ENCODE results near the gene ACVR1C. TPM values are rescaled to one million over a fixed set of nuclear protein-coding genes. Genes with fewer than 3 reads are reported as not detected.

Gene ACVR1C
- polyA plus RNA-seq, 3 donors, result 0.05 TPM; not detected in 2

DNA sequence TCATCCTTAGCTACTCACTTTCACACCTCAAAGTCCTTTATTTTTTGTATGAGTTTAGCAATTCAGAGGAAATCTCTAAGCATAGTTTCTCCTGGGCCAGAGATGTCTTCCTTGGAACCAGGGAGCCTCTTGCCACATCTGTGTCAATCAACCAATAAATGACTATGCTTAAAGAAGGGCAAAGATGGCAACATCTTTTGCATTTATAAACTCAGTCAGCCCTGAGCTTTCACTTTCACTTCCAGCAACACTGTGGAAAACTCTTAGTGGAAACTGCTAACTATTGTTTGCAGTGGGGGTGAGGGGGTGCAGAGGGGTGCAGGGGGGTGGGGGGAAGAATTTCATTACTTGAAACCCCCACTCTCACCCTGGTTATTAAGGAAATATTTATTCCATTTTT, 3.4 kb downstream of the ACVR1C start:
- H3K4me2 ChIP-seq (replicated peaks; ENCODE audit: extremely low read depth, low read length, poor library complexity, severe bottlenecking), result no peak overlapping the region
- H3K9me3 ChIP-seq (replicated peaks in 1 of 2; ENCODE audit: control insufficient read depth in 1 of 2, insufficient read depth in 1 of 2, low read length in 2 of 2), result no peaks in the 10 kb centered on the region
- peaks cover 17% of the 10 kb centered on the region for H3K4me1 Mint-ChIP-seq
- H3K9ac ChIP-seq (ENCODE audit: insufficient read depth, low read length, poor library complexity, severe bottlenecking), result no peak overlapping the region
- no peak overlapping the region for H3K27ac ChIP-seq (ENCODE audit: low read depth in 1 of 2, low read length in 2 of 2)
- H3K36me3 Mint-ChIP-seq, result no peaks in the 10 kb centered on the region
- no peak for DNase-seq
- intact Hi-C loops (cut with micrococcal nuclease), result no loop called here
- H3K4me3 Mint-ChIP-seq, result no peak overlapping the region
- H3K27me3 Mint-ChIP-seq (ENCODE audit: low read depth in 3 of 3), result peaks cover 23 to 32% (median 28%) of the 10 kb centered on the region in 3 donors
- H3K79me2 ChIP-seq (ENCODE audit: insufficient read depth, low read length), result no peaks in the 10 kb centered on the region
- peaks cover 16 to 32% of the 10 kb centered on the region in 2 donors for H3K27me3 ChIP-seq (ENCODE audit: control insufficient read depth in 2 of 2, insufficient read depth in 2 of 2, low read length in 2 of 2)
- no peaks in the 10 kb centered on the region for H4K20me1 ChIP-seq (ENCODE audit: insufficient read depth, low read length)
- no peak overlapping the region for H2AFZ ChIP-seq (ENCODE audit: insufficient read depth, low read depth, low read length, poor library complexity, severe bottlenecking)
- peaks cover 0 to 8% (median 2%) of the 10 kb centered on the region in 7 donors for H3K9me3 Mint-ChIP-seq
- peak overlapping the region in 1 of 7 donors; percentile 41 for H3K27ac Mint-ChIP-seq
- TF ChIP-seq CTCF (IDR thresholded peaks at IDR 0.05), result no peak
- H3K4me1 ChIP-seq (ENCODE audit: control insufficient read depth in 1 of 2, insufficient read depth in 2 of 2, low read length in 2 of 2), result peaks cover 13 to 16% of the 10 kb centered on the region in 2 donors
- no peak overlapping the region for H3K4me3 ChIP-seq (replicated peaks in 1 of 3; ENCODE audit: low read depth in 2 of 3, low read length in 3 of 3)
- H3K36me3 ChIP-seq (replicated peaks in 1 of 2; ENCODE audit: control insufficient read depth in 1 of 2, insufficient read depth in 2 of 2, low read length in 2 of 2), result no peaks in the 10 kb centered on the region

DNA sequence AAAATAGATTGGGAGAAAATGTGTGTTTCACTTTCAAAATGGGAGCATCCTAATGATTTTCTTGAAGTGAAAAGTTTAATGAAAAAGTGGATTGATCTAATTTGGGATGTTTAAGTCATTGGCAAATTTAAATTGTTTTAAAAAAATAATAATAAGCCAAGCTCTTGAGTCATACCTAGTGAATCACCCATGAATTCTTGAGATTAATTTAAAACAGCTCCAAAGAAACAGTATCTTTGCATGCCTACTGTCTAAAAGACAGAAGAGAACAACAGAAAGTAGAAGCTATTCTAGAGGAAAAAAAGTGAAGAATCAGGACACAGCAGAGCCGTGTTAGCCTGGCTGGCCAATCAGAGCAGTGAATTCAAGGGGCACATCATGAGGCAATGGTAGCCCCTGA, 7.7 kb downstream of the ACVR1C start:
- H2AFZ ChIP-seq (ENCODE audit: insufficient read depth, low read depth, low read length, poor library complexity, severe bottlenecking), result no peak overlapping the region
- TF ChIP-seq CTCF (IDR thresholded peaks at IDR 0.05), result no peak
- no peak overlapping the region for H3K4me3 ChIP-seq (replicated peaks in 1 of 3; ENCODE audit: low read depth in 2 of 3, low read length in 3 of 3)
- H3K36me3 ChIP-seq (replicated peaks in 1 of 2; ENCODE audit: control insufficient read depth in 1 of 2, insufficient read depth in 2 of 2, low read length in 2 of 2), result no peaks in the 10 kb centered on the region
- Mint-ChIP-seq H3K4me3 (no peak overlapping the region), H3K27me3 (ENCODE audit: low read depth in 3 of 3) (peaks cover under 1 to 5% (median 3%) of the 10 kb centered on the region in 3 donors), H3K9me3 (peaks cover 0 to 6% (median 1%) of the 10 kb centered on the region in 7 donors), H3K27ac (no peak overlapping the region), H3K4me1 (peaks cover 3% of the 10 kb centered on the region), H3K36me3 (no peaks in the 10 kb centered on the region)
- H3K79me2 ChIP-seq (ENCODE audit: insufficient read depth, low read length), result no peaks in the 10 kb centered on the region
- no peak overlapping the region for H3K4me2 ChIP-seq (replicated peaks; ENCODE audit: extremely low read depth, low read length, poor library complexity, severe bottlenecking)
- intact Hi-C loops (cut with micrococcal nuclease), result no loop called here
- H3K27ac ChIP-seq (ENCODE audit: low read depth in 1 of 2, low read length in 2 of 2), result no peak overlapping the region
- H3K27me3 ChIP-seq (ENCODE audit: control insufficient read depth in 2 of 2, insufficient read depth in 2 of 2, low read length in 2 of 2), result peaks cover 0 to 3% of the 10 kb centered on the region in 2 donors
- no CpG with 5 or more reads among the region's 1 CpG for WGBS (ENCODE audit: insufficient coverage)
- no peak overlapping the region for H3K9ac ChIP-seq (ENCODE audit: insufficient read depth, low read length, poor library complexity, severe bottlenecking)
- no peaks in the 10 kb centered on the region for H4K20me1 ChIP-seq (ENCODE audit: insufficient read depth, low read length)
- DNase-seq, result no peak
- no peaks in the 10 kb centered on the region for H3K4me1 ChIP-seq (ENCODE audit: control insufficient read depth in 1 of 2, insufficient read depth in 2 of 2, low read length in 2 of 2)
- no peaks in the 10 kb centered on the region for H3K9me3 ChIP-seq (replicated peaks in 1 of 2; ENCODE audit: control insufficient read depth in 1 of 2, insufficient read depth in 1 of 2, low read length in 2 of 2)

All from CD14-positive monocyte (primary cell).